ENCODE data around the gene TMEM214. TPM values are rescaled to one million over a fixed set of nuclear protein-coding genes. Genes with fewer than 3 reads are reported as not detected.
A peak's percentile ranks its signal among the peaks of the same experiment; 100 is the strongest.

The TMEM214 gene, protein sequence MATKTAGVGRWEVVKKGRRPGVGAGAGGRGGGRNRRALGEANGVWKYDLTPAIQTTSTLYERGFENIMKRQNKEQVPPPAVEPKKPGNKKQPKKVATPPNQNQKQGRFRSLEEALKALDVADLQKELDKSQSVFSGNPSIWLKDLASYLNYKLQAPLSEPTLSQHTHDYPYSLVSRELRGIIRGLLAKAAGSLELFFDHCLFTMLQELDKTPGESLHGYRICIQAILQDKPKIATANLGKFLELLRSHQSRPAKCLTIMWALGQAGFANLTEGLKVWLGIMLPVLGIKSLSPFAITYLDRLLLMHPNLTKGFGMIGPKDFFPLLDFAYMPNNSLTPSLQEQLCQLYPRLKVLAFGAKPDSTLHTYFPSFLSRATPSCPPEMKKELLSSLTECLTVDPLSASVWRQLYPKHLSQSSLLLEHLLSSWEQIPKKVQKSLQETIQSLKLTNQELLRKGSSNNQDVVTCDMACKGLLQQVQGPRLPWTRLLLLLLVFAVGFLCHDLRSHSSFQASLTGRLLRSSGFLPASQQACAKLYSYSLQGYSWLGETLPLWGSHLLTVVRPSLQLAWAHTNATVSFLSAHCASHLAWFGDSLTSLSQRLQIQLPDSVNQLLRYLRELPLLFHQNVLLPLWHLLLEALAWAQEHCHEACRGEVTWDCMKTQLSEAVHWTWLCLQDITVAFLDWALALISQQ
- polyA plus RNA-seq (ENCODE audit: insufficient read length), result 68.9 TPM
- long read RNA-seq, donor 1, transcript TMEM214-208 (3 exons, 1,967 nt), result major isoform, 8 of 13 reads
- long read RNA-seq, donor 1, partial matches to known transcripts, result 0 of 13 reads
- long read RNA-seq, donor 1, other reads (novel, unspliced or antisense), result 0 of 13 reads
- long read RNA-seq, donor 2, transcript TMEM214-201 (17 exons, 2,990 nt), result major isoform, 5 of 37 reads
- long read RNA-seq, donor 2, partial matches to known transcripts, result 26 of 37 reads
- long read RNA-seq, donor 2, other reads (novel, unspliced or antisense), result 0 of 37 reads
- long read RNA-seq, donor 3, transcript TMEM214-208 (3 exons, 1,967 nt), result major isoform, 5 of 35 reads
- long read RNA-seq, donor 3, partial matches to known transcripts, result 28 of 35 reads
- long read RNA-seq, donor 3, other reads (novel, unspliced or antisense), result 0 of 35 reads
- long read RNA-seq, donor 4, partial matches to known transcripts, result 0 of 2 reads
- long read RNA-seq, donor 4, other reads (novel, unspliced or antisense), result 0 of 2 reads
- long read RNA-seq, donor 5, transcript TMEM214-201 (17 exons, 2,990 nt), result major isoform, 5 of 25 reads
- long read RNA-seq, donor 5, partial matches to known transcripts, result 14 of 25 reads
- long read RNA-seq, donor 5, other reads (novel, unspliced or antisense), result 0 of 25 reads
- long read RNA-seq, donor 6, transcript TMEM214-208 (3 exons, 1,967 nt), result major isoform, 8 of 9 reads
- long read RNA-seq, donor 6, partial matches to known transcripts, result 0 of 9 reads
- long read RNA-seq, donor 6, other reads (novel, unspliced or antisense), result 0 of 9 reads
- long read RNA-seq, donor 7, transcript TMEM214-201 (17 exons, 2,990 nt), result major isoform, 6 of 61 reads
- long read RNA-seq, donor 7, partial matches to known transcripts, result 48 of 61 reads
- long read RNA-seq, donor 7, other reads (novel, unspliced or antisense), result 0 of 61 reads
- long read RNA-seq, donor 8, partial matches to known transcripts, result 0 of 5 reads
- long read RNA-seq, donor 8, other reads (novel, unspliced or antisense), result 0 of 5 reads

DNA sequence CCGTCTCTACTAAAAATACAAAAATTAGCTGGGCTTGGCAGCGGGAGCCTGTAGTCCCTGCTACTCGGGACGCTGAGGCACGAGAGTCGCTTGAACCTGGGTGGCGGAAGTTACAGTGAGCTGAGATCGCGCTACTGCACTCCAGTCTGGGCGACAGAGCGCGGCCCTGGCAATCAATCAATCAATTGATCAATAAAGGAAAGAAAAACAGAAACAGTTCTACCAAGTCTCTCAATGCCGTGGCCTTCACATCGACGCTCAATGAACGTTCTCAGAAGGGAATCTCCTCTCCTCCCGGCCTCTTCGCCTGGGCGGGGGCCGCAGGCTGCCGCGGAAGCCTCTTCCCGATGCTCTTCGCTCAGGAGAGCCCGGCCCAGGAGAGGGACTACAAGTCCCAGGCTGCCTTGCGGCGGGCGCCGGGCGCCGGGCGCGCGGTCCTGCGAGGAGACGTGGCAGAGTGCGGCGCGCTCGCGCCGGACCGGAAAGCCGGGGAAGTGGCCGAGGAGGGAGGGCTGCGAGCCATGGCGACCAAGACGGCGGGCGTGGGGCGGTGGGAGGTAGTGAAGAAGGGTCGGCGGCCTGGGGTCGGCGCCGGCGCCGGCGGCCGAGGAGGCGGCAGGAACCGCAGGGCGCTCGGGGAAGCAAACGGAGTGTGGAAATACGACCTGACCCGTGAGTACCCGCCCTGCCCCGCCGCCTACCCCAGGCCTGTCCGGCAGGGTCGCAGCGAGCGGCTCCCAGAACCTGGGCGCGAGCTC is at the start of gene TMEM214:
Gene TMEM214, plus strand, starts transcription at position 471 of the 758 bp plus-strand sequence. Its CDS starts 51 bp downstream, at position 522.
- DNase-seq, result peak; percentile 73

- DNase-seq, result no peak
Observed at GRCh38 chr2:26983746-26984145, 49.0 kb upstream of the TMEM214 start.

- no peak for DNase-seq
Observed at GRCh38 chr2:26985807-26986206, 47.0 kb upstream of the TMEM214 start.

DNA sequence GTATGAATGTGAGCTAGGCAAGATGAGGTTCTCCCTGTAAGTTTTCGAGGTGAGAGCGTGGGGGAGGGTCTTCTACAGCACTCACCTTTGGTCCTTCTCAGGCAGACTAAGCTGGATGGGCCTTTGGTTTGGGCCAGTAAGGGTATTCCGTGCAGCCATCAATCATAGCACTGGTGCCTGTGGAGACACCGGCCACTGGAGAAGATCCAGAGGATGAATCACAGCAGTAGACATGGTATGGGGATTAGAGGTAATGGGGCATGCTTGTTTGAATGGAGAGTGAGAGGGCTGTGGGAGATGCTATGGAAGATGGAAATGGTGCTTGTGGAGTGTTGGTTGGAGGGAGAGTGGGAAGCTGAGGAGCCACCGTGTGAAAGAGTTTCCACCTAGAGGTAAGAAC is 46.2 kb upstream of the TMEM214 start:
- no peak for DNase-seq

DNA sequence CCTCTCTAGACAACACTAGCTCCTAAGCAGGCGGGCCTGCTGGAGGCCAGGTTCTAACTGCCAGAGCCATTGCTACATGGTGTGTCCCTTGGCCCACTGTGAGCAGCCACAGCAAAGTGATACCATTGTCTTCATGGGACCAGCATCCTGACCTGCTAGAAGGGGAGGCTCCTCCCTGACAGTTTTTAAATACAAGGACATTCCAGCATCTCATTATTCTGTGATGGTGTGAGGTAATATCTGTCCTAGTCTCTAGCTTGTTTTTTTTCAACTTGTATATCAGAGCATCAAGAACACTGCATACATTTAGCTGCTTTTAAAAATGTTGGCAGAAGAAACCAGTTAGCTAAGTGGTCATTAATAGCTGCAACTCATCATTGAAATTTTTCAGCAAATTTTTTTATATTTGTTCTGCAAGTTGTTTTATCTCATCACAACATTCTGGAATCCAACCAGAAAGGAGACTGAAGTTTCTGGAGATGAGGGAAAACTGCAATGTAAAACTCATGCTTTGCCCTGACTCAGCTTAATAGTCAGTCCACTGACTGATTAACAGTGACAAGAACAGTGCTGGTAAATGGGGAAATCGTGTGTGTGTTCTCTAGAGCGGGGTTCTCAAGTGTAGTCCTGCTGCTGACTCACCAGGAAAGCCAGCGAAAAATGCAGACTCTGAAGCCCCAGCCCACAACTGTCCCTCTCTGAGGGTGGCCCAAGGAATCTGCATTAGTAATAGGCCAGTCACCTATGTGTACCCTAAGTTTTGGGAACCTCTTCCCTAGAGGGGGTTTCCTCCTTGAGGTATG is 44.5 kb upstream of the TMEM214 start:
- no peak for DNase-seq

- no peak for DNase-seq
Observed at GRCh38 chr2:26989156-26989555, 43.6 kb upstream of the TMEM214 start.

DNA sequence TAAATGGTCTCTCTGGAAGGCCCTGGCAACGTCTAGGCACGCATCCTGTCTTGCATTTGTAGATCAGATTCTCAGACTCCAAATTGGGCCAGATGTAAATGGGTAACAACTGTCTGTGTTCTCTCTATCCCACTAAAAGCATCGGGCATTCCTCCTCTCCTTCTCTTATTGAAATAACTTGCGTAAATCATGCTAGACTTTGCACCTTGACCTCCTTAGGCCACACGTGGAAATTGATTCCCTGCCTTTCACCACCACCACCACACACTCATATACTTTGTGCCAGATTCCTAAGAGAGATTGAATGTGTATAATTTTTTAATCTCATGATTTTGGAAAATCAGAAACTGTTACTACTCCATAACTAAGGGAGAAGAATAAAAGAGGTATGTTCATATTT is 41.0 kb upstream of the TMEM214 start:
- DNase-seq, result no peak

DNA sequence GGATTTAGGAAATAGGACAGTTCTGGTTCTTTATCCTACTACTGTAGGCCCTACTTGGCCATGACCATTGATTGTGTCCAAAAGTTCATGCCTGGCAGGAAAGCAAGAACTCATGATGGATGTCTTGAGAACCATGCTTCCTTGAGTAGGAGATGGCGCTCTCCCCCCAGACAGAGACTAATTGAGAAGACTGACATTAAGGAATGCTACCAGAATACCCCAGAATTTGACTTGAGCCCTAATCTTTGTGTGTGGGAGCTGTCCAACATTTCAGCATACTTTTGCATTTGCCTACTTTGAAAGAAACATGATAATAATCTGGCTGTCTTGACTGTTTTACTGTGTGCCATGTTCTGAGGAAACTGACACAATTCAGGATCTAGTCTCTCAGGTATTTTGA is 39.0 kb upstream of the TMEM214 start:
- peak; percentile 27 for DNase-seq

- no peak for DNase-seq
Observed at GRCh38 chr2:26994983-26995382, 37.8 kb upstream of the TMEM214 start.

GRCh38 chr2:26997394-26997793 is 35.4 kb upstream of the TMEM214 start:
- no peak for DNase-seq

DNA sequence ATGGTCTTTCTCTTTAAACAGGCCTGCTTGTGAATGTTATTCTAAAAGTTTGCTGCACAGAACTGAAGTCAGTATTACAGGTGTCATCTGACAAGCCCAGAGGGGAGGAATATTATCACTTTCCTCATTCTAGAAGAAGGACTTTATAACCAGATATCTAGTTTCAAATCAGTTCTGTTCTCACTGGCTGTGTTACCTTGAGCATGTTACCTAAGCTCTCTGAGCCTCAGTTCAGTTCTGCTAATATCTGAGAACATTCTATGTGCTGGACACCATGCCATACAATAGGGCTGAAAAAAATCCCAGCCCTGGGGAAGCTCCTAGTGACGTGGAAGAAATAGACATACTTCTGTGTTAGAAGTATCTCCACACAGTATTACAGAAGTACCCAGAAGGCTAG is 34.4 kb upstream of the TMEM214 start:
- no peak for DNase-seq

- no peak for DNase-seq
Observed at GRCh38 chr2:27000228-27000627, 32.5 kb upstream of the TMEM214 start.

- no peak for DNase-seq
Observed at GRCh38 chr2:27000995-27001394, 31.8 kb upstream of the TMEM214 start.

GRCh38 chr2:27001950-27002349 is 30.8 kb upstream of the TMEM214 start:
- DNase-seq, result no peak

GRCh38 chr2:27003007-27003406 is 29.8 kb upstream of the TMEM214 start:
- no peak for DNase-seq

DNA sequence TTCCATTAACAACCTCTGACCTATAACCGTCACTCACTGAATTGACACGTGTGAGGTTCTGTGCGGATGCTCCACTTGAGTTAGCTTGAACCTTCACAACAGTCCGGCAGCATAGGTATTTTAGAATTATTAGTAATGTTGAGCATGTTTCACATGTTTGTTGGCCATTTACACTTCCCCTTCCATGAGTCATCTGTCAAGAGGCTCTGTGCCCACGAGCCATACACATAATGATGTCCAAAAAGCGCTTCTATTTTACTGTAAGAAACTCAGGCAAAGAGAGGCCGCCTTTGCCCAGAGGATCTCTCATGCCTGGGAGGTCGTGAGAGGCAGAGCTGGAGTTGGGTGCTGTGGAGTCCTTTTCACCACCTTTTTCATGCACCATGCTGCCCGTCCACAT is 28.9 kb upstream of the TMEM214 start:
- no peak for DNase-seq

- DNase-seq, result no peak
Observed at GRCh38 chr2:27006602-27007415, 26.0 kb upstream of the TMEM214 start.

All from left kidney (tissue), 8 donors.